NCI-H1092 treated with DMSO at 0.1 percent for 48 hours (cell line): ENCODE measurements around the gene SMC2.

ENCODE experiments used
- DNase-seq: peaks from one replicate; lab custom pipeline; 2025; lab: John Stamatoyannopoulos, UW

The SMC2 gene

GRCh38 chr9:104104360-104104759 lies 10.3 kb downstream of the SMC2 start:
- no peak for DNase-seq

- no peak for DNase-seq
These were observed 13.7 kb downstream of the SMC2 start for GRCh38 chr9:104107799-104108198.

- no peak for DNase-seq
These were observed 14.2 kb downstream of the SMC2 start for GRCh38 chr9:104108315-104108714.

GRCh38 chr9:104110509-104110908 lies 16.4 kb downstream of the SMC2 start:
- no peak for DNase-seq

GRCh38 chr9:104118916-104119315 lies 24.8 kb downstream of the SMC2 start:
- no peak for DNase-seq

GRCh38 chr9:104121022-104121421 lies 26.9 kb downstream of the SMC2 start:
- no peak for DNase-seq

DNA sequence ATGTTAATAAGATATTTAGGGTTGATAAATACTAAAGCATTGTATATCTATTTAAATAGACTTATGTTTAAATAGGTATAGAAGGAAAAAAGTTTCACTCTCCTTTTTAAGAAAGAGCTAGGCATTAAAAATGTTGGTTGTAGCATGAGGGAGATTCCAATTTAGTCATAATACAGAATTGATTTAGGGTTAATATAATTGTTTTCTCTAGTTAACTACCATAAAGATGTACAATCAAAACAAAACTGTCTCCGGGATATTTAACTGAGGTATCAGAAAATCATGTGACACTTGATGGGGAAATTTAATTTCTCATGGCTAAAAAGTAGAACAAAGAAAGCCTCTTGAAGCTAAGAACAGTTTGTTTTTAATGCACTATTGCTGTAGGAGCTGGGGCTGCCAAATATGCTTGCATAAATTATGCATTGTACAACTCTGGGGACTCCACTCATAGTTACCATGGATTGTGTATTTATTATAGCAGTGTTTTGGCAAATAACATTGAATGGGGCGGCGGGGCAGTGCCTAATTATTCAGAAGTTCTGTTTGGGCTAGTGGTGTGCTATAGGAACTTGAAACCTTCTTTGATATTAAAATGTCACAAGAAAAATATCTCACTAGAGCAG lies 44.2 kb downstream of the SMC2 start:
- no peak for DNase-seq

- no peak for DNase-seq
These were observed 48.9 kb downstream of the SMC2 start for GRCh38 chr9:104142799-104143549.

DNA sequence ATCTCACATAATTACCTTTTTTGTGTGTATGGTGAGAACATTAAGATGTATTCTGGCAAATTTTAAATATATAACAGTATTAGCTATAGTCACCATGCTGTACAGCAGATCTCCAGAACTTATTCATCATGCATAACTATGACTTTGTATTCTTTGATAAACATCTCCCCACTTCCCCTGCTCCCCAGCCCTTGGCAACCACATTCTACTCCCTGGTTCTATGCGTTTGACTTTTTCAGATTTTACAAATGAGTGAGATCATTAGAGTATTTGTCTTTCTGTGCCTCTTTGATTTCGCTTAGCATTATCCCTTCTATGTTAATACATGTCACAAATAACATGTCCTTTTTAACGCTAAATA lies 49.4 kb downstream of the SMC2 start:
- DNase-seq, result no peak

DNA sequence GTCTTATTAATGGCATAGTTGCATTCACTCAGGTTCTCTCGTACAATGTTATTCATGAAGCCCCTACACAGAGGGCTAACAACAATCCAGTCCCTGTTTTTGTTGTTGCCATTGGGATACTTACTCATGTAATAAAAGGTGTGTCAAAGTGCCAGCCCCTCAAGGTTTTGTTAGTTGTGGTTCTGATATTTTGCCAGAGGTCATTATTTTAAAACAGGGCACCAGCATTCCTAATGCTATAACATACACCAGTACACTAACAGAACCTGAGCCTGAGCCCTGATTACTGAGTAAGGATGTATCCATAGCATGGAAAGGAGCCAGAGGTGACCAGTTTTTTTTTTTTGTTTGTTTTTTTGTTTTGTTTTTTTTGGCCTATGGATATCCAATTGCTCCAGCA lies 50.2 kb downstream of the SMC2 start:
- DNase-seq, result no peak

GRCh38 chr9:104173067-104173466 lies 79.0 kb downstream of the SMC2 start:
- no peak for DNase-seq

DNA sequence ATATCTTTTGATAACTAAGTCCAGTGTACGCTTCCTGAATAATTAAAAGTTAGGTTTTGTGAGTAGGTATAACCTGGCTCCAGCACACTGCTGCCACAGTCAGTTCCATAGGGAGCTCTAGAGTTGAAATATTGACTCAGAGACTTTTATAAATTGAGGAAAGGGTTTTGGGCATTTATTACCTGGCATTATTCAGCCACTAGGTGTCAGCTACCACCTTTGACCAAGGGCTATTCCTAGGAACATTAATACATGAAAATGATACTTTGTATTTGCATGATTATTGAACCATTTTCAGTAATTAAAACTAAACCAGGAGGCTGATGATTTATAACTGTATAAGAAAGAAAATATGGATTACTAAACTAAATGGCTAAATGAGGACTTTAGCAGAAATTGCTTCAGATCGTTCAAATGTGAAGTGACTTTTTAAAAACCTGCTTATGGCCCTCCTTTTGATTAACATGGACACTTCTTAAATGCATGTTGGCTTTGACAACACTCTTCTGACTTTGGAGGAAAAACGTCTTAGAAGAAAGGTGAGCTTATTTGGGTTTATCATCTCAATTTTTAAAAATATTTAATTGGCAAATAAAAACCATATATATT lies 83.0 kb downstream of the SMC2 start:
- DNase-seq, result peak; percentile 56

DNA sequence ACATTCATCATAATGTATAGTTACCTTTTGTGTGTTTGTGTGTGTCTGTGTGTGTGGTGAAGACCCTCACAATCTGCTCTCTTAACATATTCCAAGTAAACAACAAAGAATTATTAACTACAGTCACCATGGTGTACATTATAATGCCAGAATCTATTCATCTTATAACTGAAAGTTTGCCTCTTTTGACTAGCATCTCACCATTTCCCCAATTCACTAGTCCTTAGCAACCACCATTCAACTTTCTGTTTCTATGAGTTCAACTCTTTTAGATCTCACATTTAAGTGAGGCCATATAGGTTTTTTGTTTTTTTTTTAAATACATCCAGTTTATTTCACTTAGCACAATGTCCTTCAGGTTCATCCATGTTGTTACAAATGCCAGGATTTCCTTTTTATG lies 83.6 kb downstream of the SMC2 start:
- DNase-seq, result no peak
